Right lobe of liver (tissue), 6 donors: ENCODE measurements around the gene CACNG1. TPM values are rescaled to one million over a fixed set of nuclear protein-coding genes. Genes with fewer than 3 reads are reported as not detected.

Experiments
- ATAC-seq, 4 donors: fragments of 200-7000 bp; cut with Tn5 transposase; one replicate each; pipeline ENCODE4 v1.9.1; 2020; ENCODE audit warnings: mild to moderate bottlenecking in 4 of 4, moderate library complexity in 4 of 4
- DNase-seq, 3 donors: peaks; one replicate each; pipeline ENCODE4 v3.0.0-alpha.2; 2020
- H3K27ac ChIP-seq, 3 donors: fragments of 200-600 bp; one replicate each; pipeline ENCODE4 v1.8.0; 2022
- H3K27me3 ChIP-seq, 2 donors: fragments of 200-600 bp; one replicate each; pipeline ENCODE4 v1.8.0; 2022
- H3K36me3 ChIP-seq, 4 donors: fragments of 200-600 bp; sonication (generic) in 1 of 4; one replicate each; pipeline versions ENCODE4 v1.5.1 to v1.8.0; 2017 to 2022; ENCODE audit warnings: control low read depth in 1 of 4
- H3K4me1 ChIP-seq, 4 donors: fragments of 200-600 bp; sonication (generic) in 1 of 4; one replicate each; pipeline versions ENCODE4 v1.5.1 to v1.8.0; 2017 to 2022; ENCODE audit warnings: control low read depth in 1 of 4
- H3K4me3 ChIP-seq, 3 donors: fragments of 200-600 bp; one replicate each; pipeline ENCODE4 v1.8.0; 2022
- H3K9me3 ChIP-seq, 4 donors: fragments of 200-600 bp; sonication (generic) in 1 of 4; one replicate each; pipeline versions ENCODE4 v1.5.1 to v1.8.0; 2017 to 2022; ENCODE audit warnings: control low read depth in 1 of 4
- CTCF ChIP-seq, 4 donors: fragments of 200-600 bp in 3 of 4; fragments of 450-650 bp in 1 of 4; IDR thresholded peaks; one replicate each; pipeline versions ENCODE4 v1.5.1 to v1.8.0; 2016 to 2022; ENCODE audit warnings: antibody characterized with exemption in 4 of 4, mild to moderate bottlenecking in 2 of 4
- POLR2A ChIP-seq: fragments of 450-650 bp; IDR thresholded peaks from one replicate; pipeline ENCODE4 v1.6.1; 2017; ENCODE audit warnings: antibody characterized with exemption, mild to moderate bottlenecking
- WGBS: methylation state at CpG from one replicate; pipeline ENCODE4 v1.1.6; 2018; ENCODE audit warnings: low coverage, low lambda C conversion rate; ENCODE audit not compliant: insufficient coverage; ENCODE audit errors: missing lambda C conversion rate; 5-methylcytosine and 5-hydroxymethylcytosine counted together
- intact Hi-C, 2 donors: fragments of 100-400 bp; cut with DNase I; formaldehyde crosslinking; loops; one replicate each; pipeline versions ENCODE4 v1.11.2 to v1.14.1; 2022
- total RNA-seq, 6 experiments: library from RNA; depleted of rRNA in 2 of 6; stranded (reverse); fragments of >200 nt in 2 of 6; fragmentation: NEBNext Ultra II Directional in 3 of 6; extraction: Animal tissue kit (Norgen Biotek cat#: 25700) in 3 of 6; gene quantifications; one replicate each; pipeline versions ENCODE4 v1.1.0 to v1.2.4, GENCODE V29; 2016 to 2023
- donor health status: DM: no; HTN: yes; CAD: no.
- donor health status: DM: no; HTN: no; CAD: no.
- donor health status: DM: no; HTN: no; CAD: no.
- donor health status: DM: no; HTN: yes; CAD: no.
- donor health status: DM: no; HTN: yes; CAD: no.

Gene CACNG1
- total RNA-seq, 6 experiments from 2014 or later: not detected

- Histone ChIP-seq H3K9me3 (no peaks in the 10 kb centered on the region), H3K36me3 (no peaks in the 10 kb centered on the region), H3K4me1 (no peaks in the 10 kb centered on the region), H3K27me3 (no peaks in the 10 kb centered on the region), H3K4me3 (no peak overlapping the region), H3K27ac (no peak overlapping the region)
- intact Hi-C loops: no loop called here
- no CpG with 5 or more reads among the region's 5 CpGs for WGBS
- TF ChIP-seq POLR2A: no peak
- no peak for TF ChIP-seq CTCF (IDR thresholded peaks at IDR 0.05)
- DNase-seq (no peak), ATAC-seq (no peak)
These were observed 10.3 kb downstream of the CACNG1 start for GRCh38 chr17:67054608-67055007.

GRCh38 chr17:67055041-67055443 lies 10.7 kb downstream of the CACNG1 start:
- H3K36me3 ChIP-seq: no peaks in the 10 kb centered on the region
- H3K4me1 ChIP-seq: no peaks in the 10 kb centered on the region
- intact Hi-C loops: no loop called here
- WGBS: 80% methylated on average over 2 of the region's 19 CpGs
- H3K27me3 ChIP-seq: no peaks in the 10 kb centered on the region
- H3K27ac ChIP-seq: no peak overlapping the region
- ATAC-seq (no peak), DNase-seq (no peak)
- no peak overlapping the region for H3K4me3 ChIP-seq
- no peaks in the 10 kb centered on the region for H3K9me3 ChIP-seq
- no peak for TF ChIP-seq POLR2A
- TF ChIP-seq CTCF (IDR thresholded peaks at IDR 0.05): no peak

GRCh38 chr17:67055811-67056745 lies 11.7 kb downstream of the CACNG1 start:
- no peaks in the 10 kb centered on the region for H3K36me3 ChIP-seq
- intact Hi-C loops: no loop called here
- no peaks in the 10 kb centered on the region for H3K4me1 ChIP-seq
- no peak for ATAC-seq
- no peak for DNase-seq
- no peaks in the 10 kb centered on the region for H3K27me3 ChIP-seq
- no peak overlapping the region for H3K27ac ChIP-seq
- no peak for TF ChIP-seq CTCF (IDR thresholded peaks at IDR 0.05)
- TF ChIP-seq POLR2A: no peak
- no peaks in the 10 kb centered on the region for H3K9me3 ChIP-seq
- WGBS: 87% methylated on average over 3 of the region's 29 CpGs
- H3K4me3 ChIP-seq: no peak overlapping the region

GRCh38 chr17:67056746-67057490 lies 12.6 kb downstream of the CACNG1 start:
- intact Hi-C loops: no loop called here
- TF ChIP-seq POLR2A: no peak
- WGBS: 92% methylated on average over 14 of the region's 18 CpGs
- Histone ChIP-seq H3K4me1 (no peaks in the 10 kb centered on the region), H3K27ac (no peak overlapping the region), H3K36me3 (no peaks in the 10 kb centered on the region), H3K9me3 (no peaks in the 10 kb centered on the region), H3K4me3 (no peak overlapping the region), H3K27me3 (no peaks in the 10 kb centered on the region)
- ATAC-seq (no peak), DNase-seq (no peak)

- DNase-seq (no peak), ATAC-seq (no peak)
- TF ChIP-seq POLR2A (no peak), CTCF (IDR thresholded peaks at IDR 0.05) (no peak)
- H3K9me3 ChIP-seq: no peaks in the 10 kb centered on the region
- no peaks in the 10 kb centered on the region for H3K36me3 ChIP-seq
- no peak overlapping the region for H3K27ac ChIP-seq
- no peaks in the 10 kb centered on the region for H3K27me3 ChIP-seq
- H3K4me1 ChIP-seq: no peaks in the 10 kb centered on the region
- no peak overlapping the region for H3K4me3 ChIP-seq
- 95% methylated on average over 8 of the region's 8 CpGs for WGBS
- intact Hi-C loops: no loop called here
These were observed 13.7 kb downstream of the CACNG1 start for GRCh38 chr17:67058036-67058435.
